HepG2 (cell line): Measurements from ENCODE around the gene TBCD. TPM values are rescaled to one million over a fixed set of nuclear protein-coding genes. Genes with fewer than 3 reads are reported as not detected.

ENCODE experiments used
- ATRX ChIP-seq: sonication (generic); formaldehyde crosslinking; IDR thresholded peaks from 2 replicates; pipeline ENCODE4 v1.4.0; 2020; ENCODE audit warnings: missing genetic modification reagents, borderline replicate concordance
- CEBPB ChIP-seq: IDR thresholded peaks from 2 replicates; pipeline ENCODE4 v1.6.1; 2011; ENCODE audit warnings: low read depth, low read length, improper control_type of control experiment, borderline replicate concordance
- CREB1 ChIP-seq, 2 experiments: fragments of 450-650 bp in 1 of 2; IDR thresholded peaks; 2 replicates each; pipeline ENCODE4 v1.6.1; 2016 to 2017; ENCODE audit warnings: control low read depth in 1 of 2, mild to moderate bottlenecking in 1 of 2, missing compliant biosample characterization in 1 of 2, missing genetic modification characterization in 1 of 2
- IKZF5 ChIP-seq: IDR thresholded peaks from 2 replicates; pipeline ENCODE4 v1.6.1; 2018; ENCODE audit warnings: missing genetic modification reagents, mild to moderate bottlenecking, missing compliant biosample characterization
- MBD4 ChIP-seq: IDR thresholded peaks from 2 replicates; pipeline ENCODE4 v1.6.1; 2012; ENCODE audit warnings: low read length, inconsistent platforms, borderline replicate concordance
- PAF1 ChIP-seq: IDR thresholded peaks from 2 replicates; pipeline ENCODE4 v1.6.1; 2016; ENCODE audit warnings: missing genetic modification reagents, missing compliant biosample characterization
- ZGPAT ChIP-seq: IDR thresholded peaks from 2 replicates; pipeline ENCODE4 v1.6.1; 2016; ENCODE audit warnings: mild to moderate bottlenecking
- ZNF331 ChIP-seq: sonication (generic); formaldehyde crosslinking; IDR thresholded peaks from 2 replicates; pipeline ENCODE4 v1.4.0; 2020; ENCODE audit warnings: missing genetic modification reagents
- ZNF496 ChIP-seq: sonication (generic); formaldehyde crosslinking; IDR thresholded peaks from 2 replicates; pipeline ENCODE4 v1.8.1; 2023; ENCODE audit warnings: mild to moderate bottlenecking, moderate library complexity, missing genetic modification reagents; ENCODE audit not compliant: insufficient replicate concordance
- ZNF574 ChIP-seq: sonication (generic); formaldehyde crosslinking; IDR thresholded peaks from 2 replicates; pipeline ENCODE4 v1.4.0; 2020; ENCODE audit warnings: missing genetic modification reagents
- polyA plus RNA-seq, 8 experiments: library from polyadenylated mRNA; depleted of rRNA in 3 of 8; stranded (reverse) in 7 of 8; unstranded in 1 of 8; fragments of >200 nt; fragmentation: Illumina TruSeq in 4 of 8; extraction: Trizol in 4 of 8; gene quantifications; 2 replicates each; pipeline versions ENCODE4 v1.2.1 to v1.2.3, GENCODE V29; 2011 to 2016; ENCODE audit warnings: low read depth in 4 of 8, missing spikeins in 1 of 8, mixed read lengths in 1 of 8; ENCODE audit not compliant: insufficient read depth in 1 of 8
- total RNA-seq, 5 experiments: library from RNA; depleted of rRNA; stranded (reverse); fragments of >200 nt; fragmentation: Illumina TruSeq; extraction: Trizol; gene quantifications; 2 replicates each; pipeline ENCODE4 v1.2.3, GENCODE V29; 2016; ENCODE audit warnings: low read depth in 1 of 5
- TF ChIP-seq, protein P1 (sequence below): sonication (generic); formaldehyde crosslinking; IDR thresholded peaks from 2 replicates; pipeline ENCODE4 v1.9.0; 2021; ENCODE audit warnings: mild to moderate bottlenecking, missing genetic modification reagents
- TF ChIP-seq, protein P2 (sequence below): sonication (generic); IDR thresholded peaks from 2 replicates; pipeline ENCODE4 v1.6.1; 2016; ENCODE audit warnings: low read depth, borderline replicate concordance
- TF ChIP-seq, protein P3 (sequence below): sonication (generic); formaldehyde crosslinking; conservative IDR thresholded peaks from 2 replicates; pipeline ENCODE4 v1.8.0; 2022; ENCODE audit warnings: mild to moderate bottlenecking, moderate library complexity, missing genetic modification reagents

TBCD gene
- total and polyA plus RNA-seq, 2 of the 13 experiments (the other 11 are each of a cell fraction or from before 2014, with no cell fraction given), result 33.9 to 54.8 TPM

GRCh38 chr17:82838386-82839063, 86.7 kb downstream of the TBCD start (continued):
- TF ChIP-seq, protein P1, sequence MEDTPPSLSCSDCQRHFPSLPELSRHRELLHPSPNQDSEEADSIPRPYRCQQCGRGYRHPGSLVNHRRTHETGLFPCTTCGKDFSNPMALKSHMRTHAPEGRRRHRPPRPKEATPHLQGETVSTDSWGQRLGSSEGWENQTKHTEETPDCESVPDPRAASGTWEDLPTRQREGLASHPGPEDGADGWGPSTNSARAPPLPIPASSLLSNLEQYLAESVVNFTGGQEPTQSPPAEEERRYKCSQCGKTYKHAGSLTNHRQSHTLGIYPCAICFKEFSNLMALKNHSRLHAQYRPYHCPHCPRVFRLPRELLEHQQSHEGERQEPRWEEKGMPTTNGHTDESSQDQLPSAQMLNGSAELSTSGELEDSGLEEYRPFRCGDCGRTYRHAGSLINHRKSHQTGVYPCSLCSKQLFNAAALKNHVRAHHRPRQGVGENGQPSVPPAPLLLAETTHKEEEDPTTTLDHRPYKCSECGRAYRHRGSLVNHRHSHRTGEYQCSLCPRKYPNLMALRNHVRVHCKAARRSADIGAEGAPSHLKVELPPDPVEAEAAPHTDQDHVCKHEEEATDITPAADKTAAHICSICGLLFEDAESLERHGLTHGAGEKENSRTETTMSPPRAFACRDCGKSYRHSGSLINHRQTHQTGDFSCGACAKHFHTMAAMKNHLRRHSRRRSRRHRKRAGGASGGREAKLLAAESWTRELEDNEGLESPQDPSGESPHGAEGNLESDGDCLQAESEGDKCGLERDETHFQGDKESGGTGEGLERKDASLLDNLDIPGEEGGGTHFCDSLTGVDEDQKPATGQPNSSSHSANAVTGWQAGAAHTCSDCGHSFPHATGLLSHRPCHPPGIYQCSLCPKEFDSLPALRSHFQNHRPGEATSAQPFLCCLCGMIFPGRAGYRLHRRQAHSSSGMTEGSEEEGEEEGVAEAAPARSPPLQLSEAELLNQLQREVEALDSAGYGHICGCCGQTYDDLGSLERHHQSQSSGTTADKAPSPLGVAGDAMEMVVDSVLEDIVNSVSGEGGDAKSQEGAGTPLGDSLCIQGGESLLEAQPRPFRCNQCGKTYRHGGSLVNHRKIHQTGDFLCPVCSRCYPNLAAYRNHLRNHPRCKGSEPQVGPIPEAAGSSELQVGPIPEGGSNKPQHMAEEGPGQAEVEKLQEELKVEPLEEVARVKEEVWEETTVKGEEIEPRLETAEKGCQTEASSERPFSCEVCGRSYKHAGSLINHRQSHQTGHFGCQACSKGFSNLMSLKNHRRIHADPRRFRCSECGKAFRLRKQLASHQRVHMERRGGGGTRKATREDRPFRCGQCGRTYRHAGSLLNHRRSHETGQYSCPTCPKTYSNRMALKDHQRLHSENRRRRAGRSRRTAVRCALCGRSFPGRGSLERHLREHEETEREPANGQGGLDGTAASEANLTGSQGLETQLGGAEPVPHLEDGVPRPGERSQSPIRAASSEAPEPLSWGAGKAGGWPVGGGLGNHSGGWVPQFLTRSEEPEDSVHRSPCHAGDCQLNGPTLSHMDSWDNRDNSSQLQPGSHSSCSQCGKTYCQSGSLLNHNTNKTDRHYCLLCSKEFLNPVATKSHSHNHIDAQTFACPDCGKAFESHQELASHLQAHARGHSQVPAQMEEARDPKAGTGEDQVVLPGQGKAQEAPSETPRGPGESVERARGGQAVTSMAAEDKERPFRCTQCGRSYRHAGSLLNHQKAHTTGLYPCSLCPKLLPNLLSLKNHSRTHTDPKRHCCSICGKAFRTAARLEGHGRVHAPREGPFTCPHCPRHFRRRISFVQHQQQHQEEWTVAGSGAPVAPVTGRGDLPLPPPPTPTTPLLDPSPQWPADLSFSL (CRISPR knock-in tag), result peak; percentile 90
- TF ChIP-seq PAF1 (CRISPR knock-in tag) (no peak), ZGPAT (CRISPR knock-in tag) (peak; percentile 73), ZNF331 (CRISPR knock-in tag) (peak; percentile 95), CEBPB (peak; percentile 100), ATRX (CRISPR knock-in tag) (no peak), CREB1 (IDR thresholded peaks at IDR 0.05) (0 out of 2 replicates have a peak, but pooled peaks have one; percentile 15), CREB1 (CRISPR knock-in tag; IDR thresholded peaks at IDR 0.05) (peak; percentile 53; the same call in 1 of the 2 replicates), MBD4 (no peak), ZNF496 (CRISPR knock-in tag) (no peak), IKZF5 (CRISPR knock-in tag) (peak; percentile 85; the same call in 1 of the 2 replicates), ZNF574 (CRISPR knock-in tag) (peak; percentile 77)
- TF ChIP-seq, protein P2, sequence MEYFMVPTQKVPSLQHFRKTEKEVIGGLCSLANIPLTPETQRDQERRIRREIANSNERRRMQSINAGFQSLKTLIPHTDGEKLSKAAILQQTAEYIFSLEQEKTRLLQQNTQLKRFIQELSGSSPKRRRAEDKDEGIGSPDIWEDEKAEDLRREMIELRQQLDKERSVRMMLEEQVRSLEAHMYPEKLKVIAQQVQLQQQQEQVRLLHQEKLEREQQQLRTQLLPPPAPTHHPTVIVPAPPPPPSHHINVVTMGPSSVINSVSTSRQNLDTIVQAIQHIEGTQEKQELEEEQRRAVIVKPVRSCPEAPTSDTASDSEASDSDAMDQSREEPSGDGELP, result peak; percentile 69; the same call in 1 of the 2 replicates
- TF ChIP-seq, protein P3, sequence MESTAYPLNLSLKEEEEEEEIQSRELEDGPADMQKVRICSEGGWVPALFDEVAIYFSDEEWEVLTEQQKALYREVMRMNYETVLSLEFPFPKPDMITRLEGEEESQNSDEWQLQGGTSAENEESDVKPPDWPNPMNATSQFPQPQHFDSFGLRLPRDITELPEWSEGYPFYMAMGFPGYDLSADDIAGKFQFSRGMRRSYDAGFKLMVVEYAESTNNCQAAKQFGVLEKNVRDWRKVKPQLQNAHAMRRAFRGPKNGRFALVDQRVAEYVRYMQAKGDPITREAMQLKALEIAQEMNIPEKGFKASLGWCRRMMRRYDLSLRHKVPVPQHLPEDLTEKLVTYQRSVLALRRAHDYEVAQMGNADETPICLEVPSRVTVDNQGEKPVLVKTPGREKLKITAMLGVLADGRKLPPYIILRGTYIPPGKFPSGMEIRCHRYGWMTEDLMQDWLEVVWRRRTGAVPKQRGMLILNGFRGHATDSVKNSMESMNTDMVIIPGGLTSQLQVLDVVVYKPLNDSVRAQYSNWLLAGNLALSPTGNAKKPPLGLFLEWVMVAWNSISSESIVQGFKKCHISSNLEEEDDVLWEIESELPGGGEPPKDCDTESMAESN, result peak; percentile 84
